Activated naive CD8-positive, alpha-beta T cell treated with anti-CD3 and anti-CD28 coated beads, Interleukin-2, amount 50 U/mL, for 16 hours (primary cell): ENCODE results near the gene PAQR9.

Source experiments
- DNase-seq: peaks from one replicate; pipeline ENCODE4 v3.0.0-alpha.2; 2020; ENCODE audit warnings: low read depth, low spot score

The PAQR9 gene

GRCh38 chr3:142982038-142982773 is 18.7 kb upstream of the PAQR9 start:
- DNase-seq: no peak

- no peak for DNase-seq
Measured at GRCh38 chr3:142981108-142981507, 17.6 kb upstream of the PAQR9 start.

- no peak for DNase-seq
Measured at GRCh38 chr3:142977399-142977728, 13.9 kb upstream of the PAQR9 start.

GRCh38 chr3:142976621-142977398 is 13.3 kb upstream of the PAQR9 start:
- DNase-seq: no peak

- DNase-seq: no peak
Measured at GRCh38 chr3:142975316-142975995, 12.0 kb upstream of the PAQR9 start.

- DNase-seq: no peak
Measured at GRCh38 chr3:142973217-142974009, 9.9 kb upstream of the PAQR9 start.

- no peak for DNase-seq
Measured at GRCh38 chr3:142972092-142972753, 8.7 kb upstream of the PAQR9 start.

- DNase-seq: no peak
Measured at GRCh38 chr3:142971431-142971830, 8.0 kb upstream of the PAQR9 start.

- no peak for DNase-seq
Measured at GRCh38 chr3:142968319-142969025, 5.0 kb upstream of the PAQR9 start.

- DNase-seq: no peak
Measured at GRCh38 chr3:142966808-142967207, 3.3 kb upstream of the PAQR9 start.

- no peak for DNase-seq
Measured at GRCh38 chr3:142965581-142965980, 2.1 kb upstream of the PAQR9 start.

GRCh38 chr3:142963234-142963515 is 299 bp downstream of the PAQR9 start:
- DNase-seq: no peak

GRCh38 chr3:142962520-142963233 is 797 bp downstream of the PAQR9 start:
- DNase-seq: no peak

- no peak for DNase-seq
Measured at GRCh38 chr3:142962175-142962519, 1.3 kb downstream of the PAQR9 start.

GRCh38 chr3:142961539-142961938 is 1.9 kb downstream of the PAQR9 start:
- DNase-seq: no peak

- no peak for DNase-seq
Measured at GRCh38 chr3:142960322-142960850, 3.1 kb downstream of the PAQR9 start.

GRCh38 chr3:142958707-142959106 is 4.8 kb downstream of the PAQR9 start:
- DNase-seq: no peak

- DNase-seq: no peak
Measured at GRCh38 chr3:142953443-142953842, 10.0 kb downstream of the PAQR9 start.

GRCh38 chr3:142952272-142953193 is 10.9 kb downstream of the PAQR9 start:
- no peak for DNase-seq
